Measurements from ENCODE around the gene SPTBN4. TPM values are rescaled to one million over a fixed set of nuclear protein-coding genes. Genes with fewer than 3 reads are reported as not detected.

The SPTBN4 gene
- total and polyA plus RNA-seq, 5 donors = 3.2 to 6.4 (median 5.4) TPM

- intact Hi-C loops (cut with DNase I) = no loop called here
- ATAC-seq = no peak
- Histone ChIP-seq H3K4me3 (ENCODE audit: low read length) (no peak overlapping the region), H3K27ac (ENCODE audit: low read length) (no peak overlapping the region), H3K4me1 (ENCODE audit: control insufficient read depth, insufficient read depth, low read length) (no peaks in the 10 kb centered on the region), H3K27me3 (ENCODE audit: control insufficient read depth, insufficient read depth) (no peaks in the 10 kb centered on the region), H3K9me3 (ENCODE audit: control insufficient read depth, low read length) (no peaks in the 10 kb centered on the region)
- 88% methylated on average over 8 of the region's 8 CpGs for WGBS
- no peak for DNase-seq
These were observed 42.0 kb downstream of the SPTBN4 start for GRCh38 chr19:40508739-40509260.

- Histone ChIP-seq H3K27ac (ENCODE audit: low read length) (no peak overlapping the region), H3K4me1 (ENCODE audit: control insufficient read depth, insufficient read depth, low read length) (no peaks in the 10 kb centered on the region), H3K9me3 (ENCODE audit: control insufficient read depth, low read length) (no peaks in the 10 kb centered on the region), H3K27me3 (ENCODE audit: control insufficient read depth, insufficient read depth) (no peaks in the 10 kb centered on the region), H3K4me3 (ENCODE audit: low read length) (no peak overlapping the region)
- 81% methylated on average over 7 of the region's 7 CpGs for WGBS
- intact Hi-C loops (cut with DNase I) = loop anchor here in 1 of 4 donors (10.0 kb wide), 1 partner anchor 206 kb away; no protein-coding TSS in a partner anchor
- ATAC-seq (no peak), DNase-seq (no peak)
These were observed 43.8 kb downstream of the SPTBN4 start for GRCh38 chr19:40510526-40511115.

- intact Hi-C loops (cut with DNase I) = loop anchor here in 1 of 4 donors (10.0 kb wide), 1 partner anchor 207 kb away; no protein-coding TSS in a partner anchor
- Histone ChIP-seq H3K4me3 (ENCODE audit: low read length) (no peak overlapping the region), H3K4me1 (ENCODE audit: control insufficient read depth, insufficient read depth, low read length) (no peaks in the 10 kb centered on the region), H3K27ac (ENCODE audit: low read length) (no peak overlapping the region), H3K9me3 (ENCODE audit: control insufficient read depth, low read length) (no peaks in the 10 kb centered on the region), H3K27me3 (ENCODE audit: control insufficient read depth, insufficient read depth) (no peaks in the 10 kb centered on the region)
- ATAC-seq = no peak
- no peak for DNase-seq
- 70% methylated on average over 6 of the region's 6 CpGs for WGBS
These were observed 44.7 kb downstream of the SPTBN4 start for GRCh38 chr19:40511487-40511886.

- 14% methylated on average over 1 of the region's 1 CpG for WGBS
- H3K4me1 ChIP-seq (ENCODE audit: control insufficient read depth, insufficient read depth, low read length) = no peaks in the 10 kb centered on the region
- intact Hi-C loops (cut with DNase I) = loop anchor here in 1 of 4 donors (10.0 kb wide), 1 partner anchor 207 kb away; no protein-coding TSS in a partner anchor
- no peaks in the 10 kb centered on the region for H3K9me3 ChIP-seq (ENCODE audit: control insufficient read depth, low read length)
- H3K27me3 ChIP-seq (ENCODE audit: control insufficient read depth, insufficient read depth) = no peaks in the 10 kb centered on the region
- no peak overlapping the region for H3K4me3 ChIP-seq (ENCODE audit: low read length)
- no peak overlapping the region for H3K27ac ChIP-seq (ENCODE audit: low read length)
- ATAC-seq = no peak
- DNase-seq = no peak
These were observed 45.3 kb downstream of the SPTBN4 start for GRCh38 chr19:40512110-40512472.

GRCh38 chr19:40512473-40513344, 45.9 kb downstream of the SPTBN4 start:
- ATAC-seq = peak in 1 of 2 donors; percentile 50
- Histone ChIP-seq H3K27ac (ENCODE audit: low read length) (no peak overlapping the region), H3K4me3 (ENCODE audit: low read length) (no peak overlapping the region), H3K9me3 (ENCODE audit: control insufficient read depth, low read length) (no peaks in the 10 kb centered on the region), H3K27me3 (ENCODE audit: control insufficient read depth, insufficient read depth) (no peaks in the 10 kb centered on the region), H3K4me1 (ENCODE audit: control insufficient read depth, insufficient read depth, low read length) (no peaks in the 10 kb centered on the region)
- intact Hi-C loops (cut with DNase I) = loop anchor here in 1 of 4 donors (10.0 kb wide), 1 partner anchor 208 kb away; no protein-coding TSS in a partner anchor
- 5% methylated on average over 105 of the region's 105 CpGs for WGBS
- peak in 1 of 3 donors; percentile 59 for DNase-seq

GRCh38 chr19:40513345-40513678, 46.5 kb downstream of the SPTBN4 start:
- H3K27ac ChIP-seq (ENCODE audit: low read length) = no peak overlapping the region
- H3K9me3 ChIP-seq (ENCODE audit: control insufficient read depth, low read length) = no peaks in the 10 kb centered on the region
- ATAC-seq (no peak), DNase-seq (no peak)
- H3K4me1 ChIP-seq (ENCODE audit: control insufficient read depth, insufficient read depth, low read length) = no peaks in the 10 kb centered on the region
- intact Hi-C loops (cut with DNase I) = loop anchor here in 1 of 4 donors (10.0 kb wide), 1 partner anchor 209 kb away; no protein-coding TSS in a partner anchor
- H3K4me3 ChIP-seq (ENCODE audit: low read length) = no peak overlapping the region
- WGBS = 59% methylated on average over 27 of the region's 27 CpGs
- no peaks in the 10 kb centered on the region for H3K27me3 ChIP-seq (ENCODE audit: control insufficient read depth, insufficient read depth)

GRCh38 chr19:40513741-40514315, 47.0 kb downstream of the SPTBN4 start:
- no peaks in the 10 kb centered on the region for H3K4me1 ChIP-seq (ENCODE audit: control insufficient read depth, insufficient read depth, low read length)
- no peak for ATAC-seq
- 84% methylated on average over 4 of the region's 4 CpGs for WGBS
- intact Hi-C loops (cut with DNase I) = loop anchor here in 1 of 4 donors (10.0 kb wide), 1 partner anchor 209 kb away; no protein-coding TSS in a partner anchor
- H3K4me3 ChIP-seq (ENCODE audit: low read length) = no peak overlapping the region
- H3K9me3 ChIP-seq (ENCODE audit: control insufficient read depth, low read length) = no peaks in the 10 kb centered on the region
- H3K27ac ChIP-seq (ENCODE audit: low read length) = no peak overlapping the region
- H3K27me3 ChIP-seq (ENCODE audit: control insufficient read depth, insufficient read depth) = no peaks in the 10 kb centered on the region
- DNase-seq = no peak

GRCh38 chr19:40517248-40517647, 50.4 kb downstream of the SPTBN4 start:
- Histone ChIP-seq H3K27ac (ENCODE audit: low read length) (no peak overlapping the region), H3K4me1 (ENCODE audit: control insufficient read depth, insufficient read depth, low read length) (no peaks in the 10 kb centered on the region), H3K27me3 (ENCODE audit: control insufficient read depth, insufficient read depth) (no peaks in the 10 kb centered on the region), H3K4me3 (ENCODE audit: low read length) (no peak overlapping the region), H3K9me3 (ENCODE audit: control insufficient read depth, low read length) (no peaks in the 10 kb centered on the region)
- no peak for ATAC-seq
- 87% methylated on average over 9 of the region's 9 CpGs for WGBS
- DNase-seq = no peak
- intact Hi-C loops (cut with DNase I) = loop anchor here in 1 of 4 donors (10.0 kb wide), 1 partner anchor 212 kb away; no protein-coding TSS in a partner anchor

GRCh38 chr19:40519352-40520322, 52.8 kb downstream of the SPTBN4 start:
- intact Hi-C loops (cut with DNase I) = loop anchor here in 2 of 4 donors (5.0 to 10.0 kb wide), 2 partner anchors 212 to 215 kb away; no protein-coding TSS in a partner anchor
- Histone ChIP-seq H3K9me3 (ENCODE audit: control insufficient read depth, low read length) (no peaks in the 10 kb centered on the region), H3K4me1 (ENCODE audit: control insufficient read depth, insufficient read depth, low read length) (no peaks in the 10 kb centered on the region), H3K27ac (ENCODE audit: low read length) (no peak overlapping the region), H3K27me3 (ENCODE audit: control insufficient read depth, insufficient read depth) (no peaks in the 10 kb centered on the region), H3K4me3 (ENCODE audit: low read length) (no peak overlapping the region)
- DNase-seq = peak in 2 of 3 donors; percentile 70 to 74
- ATAC-seq = peak; percentile 57 to 59
- WGBS = 15% methylated on average over 91 of the region's 91 CpGs

GRCh38 chr19:40521276-40521675, 54.5 kb downstream of the SPTBN4 start:
- intact Hi-C loops (cut with DNase I) = loop anchor here in 1 of 4 donors (5.0 kb wide), 1 partner anchor 214 kb away; no protein-coding TSS in a partner anchor
- no peak for ATAC-seq

More at GRCh38 chr19:40521276-40521675, 54.5 kb downstream of the SPTBN4 start:
- 71% methylated on average over 8 of the region's 8 CpGs for WGBS
- Histone ChIP-seq H3K27ac (ENCODE audit: low read length) (no peak overlapping the region), H3K4me3 (ENCODE audit: low read length) (no peak overlapping the region), H3K9me3 (ENCODE audit: control insufficient read depth, low read length) (no peaks in the 10 kb centered on the region), H3K4me1 (ENCODE audit: control insufficient read depth, insufficient read depth, low read length) (no peaks in the 10 kb centered on the region), H3K27me3 (ENCODE audit: control insufficient read depth, insufficient read depth) (no peaks in the 10 kb centered on the region)
- DNase-seq = no peak

All from right cardiac atrium (tissue), 5 donors.